Pancreas (tissue), 10 donors: ENCODE data around the gene LMO2. TPM values are rescaled to one million over a fixed set of nuclear protein-coding genes. Genes with fewer than 3 reads are reported as not detected.

Source experiments
- ATAC-seq, 4 donors: fragments of 200-7000 bp; cut with Tn5 transposase; one replicate each; pipeline versions ENCODE4 v1.8.0 to v1.9.1; 2020; ENCODE audit warnings: mild to moderate bottlenecking in 4 of 4, moderate library complexity in 4 of 4
- DNase-seq, 6 donors: peaks; one replicate each; pipeline ENCODE4 v3.0.0-alpha.2; 2020
- FAIRE-seq: peaks from 2 replicates; lab custom pipeline; 2012; peaks lifted over from hg19 to GRCh38; lab: Jason Lieb, UNC
- H3K27ac ChIP-seq, 4 donors: fragments of 200-600 bp; sonication (generic); 1 replicate in 3 of 4; 2 replicates in 1 of 4; pipeline versions ENCODE4 v1.5.0 to v1.8.0; 2020
- H3K27me3 ChIP-seq, 4 donors: fragments of 200-600 bp; one replicate each; pipeline ENCODE4 v1.8.0; 2021
- H3K36me3 ChIP-seq, 3 donors: fragments of 200-600 bp; sonication (generic) in 1 of 3; one replicate each; pipeline versions ENCODE4 v1.5.0 to v1.8.0; 2020 to 2021
- H3K4me1 ChIP-seq, 3 donors: fragments of 200-600 bp; one replicate each; pipeline ENCODE4 v1.8.0; 2021
- H3K4me3 ChIP-seq, 4 donors: fragments of 200-600 bp; sonication (generic) in 2 of 4; one replicate each; pipeline versions ENCODE4 v1.5.0 to v1.8.0; 2020 to 2021
- H3K9me3 ChIP-seq, 4 donors: fragments of 200-600 bp; one replicate each; pipeline ENCODE4 v1.8.0; 2021
- CTCF ChIP-seq, 4 donors: fragments of 200-600 bp; sonication (generic) in 3 of 4; IDR thresholded peaks; one replicate each; pipeline versions ENCODE4 v1.5.0 to v1.8.0; 2021; ENCODE audit warnings: antibody characterized with exemption in 4 of 4
- WGBS, 2 donors: extraction: QIAGEN DNeasy Blood & Tissue Kit; methylation state at CpG; one replicate each; pipeline ENCODE4 v1.1.7; 2013; 5-methylcytosine and 5-hydroxymethylcytosine counted together
- intact Hi-C, 3 donors: fragments of 100-400 bp; cut with DNase I; formaldehyde crosslinking; loops; one replicate each; pipeline versions ENCODE4 v1.11.1 to v1.14.2; 2022
- polyA plus RNA-seq, 2 donors: library from polyadenylated mRNA; stranded (reverse); fragments of 200-250 nt; gene quantifications; one replicate each; pipeline ENCODE4 v1.2.3, GENCODE V29; 2013
- total RNA-seq, 6 donors: library from RNA; stranded (reverse); fragmentation: NEBNext Ultra II Directional in 4 of 6; extraction: Animal tissue kit (Norgen Biotek cat#: 25700) in 4 of 6; gene quantifications; one replicate each; pipeline versions ENCODE4 v1.2.1 to v1.2.4, GENCODE V29; 2021 to 2023
- donor health status: healthy with polysubstance abuse.
- donor health status: DM: no; HTN: no; CAD: no; lungs with moderate emphysema.
- donor health status: DM: no; HTN: no; CAD: no.
- donor health status: control.
- donor health status: control.
- donor health status: Bipolar disorder and iron deficiency.
- donor health status: DM: yes; HTN: yes; CAD: no.
- donor health status: DM: no; HTN: no; CAD: no.
- donor health status: DM: no; HTN: no; CAD: no.
- donor health status: DM: yes; HTN: yes; CAD: no.

Gene LMO2
- total and polyA plus RNA-seq, 8 donors: 2.4 to 24.3 (median 7.8) TPM

GRCh38 chr11:33931067-33931466, 39.2 kb upstream of the LMO2 start:
- H3K4me1 ChIP-seq: peaks cover 0 to 4% (median 0%) of the 10 kb centered on the region in 3 donors
- H3K36me3 ChIP-seq: no peaks in the 10 kb centered on the region
- no peak for FAIRE-seq
- H3K9me3 ChIP-seq: no peaks in the 10 kb centered on the region
- no peak overlapping the region for H3K4me3 ChIP-seq
- TF ChIP-seq CTCF (IDR thresholded peaks at IDR 0.05): no peak
- peak overlapping the region in 2 of 4 donors; percentile 66 to 69 for H3K27ac ChIP-seq
- WGBS, 2 donors: 75 to 78% methylated on average over 1 of the region's 1 CpG
- DNase-seq: no peak
- peak in 1 of 4 donors; percentile 9 for ATAC-seq
- no peaks in the 10 kb centered on the region for H3K27me3 ChIP-seq
- intact Hi-C loops: no loop called here

DNA sequence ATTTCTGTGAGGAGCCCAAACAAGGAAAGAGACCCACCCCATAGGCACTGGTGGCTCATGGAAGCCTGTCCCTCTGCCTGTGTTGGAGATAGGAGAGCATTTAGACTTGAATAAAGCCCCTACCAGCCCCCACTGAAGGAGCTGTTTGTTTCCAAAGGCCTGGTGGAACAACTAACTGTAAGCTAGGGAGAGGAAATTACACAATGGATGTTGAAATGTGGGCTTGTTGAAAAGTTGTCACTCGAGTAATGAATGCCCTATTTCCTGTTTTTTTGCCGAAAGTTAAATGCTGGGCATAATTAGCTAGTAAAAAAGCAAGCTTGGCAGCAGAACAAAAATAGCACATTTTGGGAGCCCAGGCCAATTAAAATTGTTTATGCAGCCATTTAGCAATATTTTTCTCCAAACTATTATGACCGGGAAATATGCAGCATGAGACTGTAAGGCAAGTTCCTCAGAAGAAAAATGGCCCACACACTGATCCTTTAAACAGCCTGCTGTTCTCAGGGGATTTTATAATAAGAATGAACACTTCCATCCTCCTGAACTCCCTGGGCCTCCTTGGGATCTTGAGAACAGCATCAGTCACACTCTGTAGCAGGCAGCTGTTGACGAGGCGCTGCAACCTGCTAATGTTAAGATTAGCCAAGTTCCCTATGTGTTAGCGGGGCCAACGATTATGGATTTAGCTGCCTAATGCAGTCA, 38.6 kb upstream of the LMO2 start:
- DNase-seq (no peak), ATAC-seq (peak in 3 of 4 donors; percentile 51 to 84 (median 80)), FAIRE-seq (no peak)
- Histone ChIP-seq H3K36me3 (no peaks in the 10 kb centered on the region), H3K4me3 (no peak overlapping the region), H3K4me1 (peaks cover 0 to 4% (median 0%) of the 10 kb centered on the region in 3 donors), H3K27me3 (no peaks in the 10 kb centered on the region), H3K9me3 (no peaks in the 10 kb centered on the region), H3K27ac (peak overlapping the region in 2 of 4 donors; percentile 66 to 69)
- WGBS, 2 donors: 49 to 52% methylated on average over 7 of the region's 7 CpGs
- no peak for TF ChIP-seq CTCF (IDR thresholded peaks at IDR 0.05)
- intact Hi-C loops: no loop called here

GRCh38 chr11:33928564-33928963, 36.7 kb upstream of the LMO2 start:
- intact Hi-C loops: no loop called here
- Histone ChIP-seq H3K9me3 (no peaks in the 10 kb centered on the region), H3K4me3 (no peak overlapping the region), H3K27ac (no peak overlapping the region), H3K4me1 (peaks cover 0 to 4% (median 0%) of the 10 kb centered on the region in 3 donors), H3K36me3 (no peaks in the 10 kb centered on the region), H3K27me3 (no peaks in the 10 kb centered on the region)
- TF ChIP-seq CTCF (IDR thresholded peaks at IDR 0.05): no peak
- 82 to 92% methylated on average over 4 of the region's 4 CpGs for WGBS, 2 donors
- DNase-seq (no peak), ATAC-seq (no peak), FAIRE-seq (no peak)

- no peak overlapping the region for H3K27ac ChIP-seq
- 71 to 81% methylated on average over 16 of the region's 16 CpGs for WGBS, 2 donors
- no peaks in the 10 kb centered on the region for H3K9me3 ChIP-seq
- intact Hi-C loops: no loop called here
- DNase-seq (no peak), ATAC-seq (no peak), FAIRE-seq (no peak)
- H3K27me3 ChIP-seq: no peaks in the 10 kb centered on the region
- H3K4me1 ChIP-seq: peaks cover 0 to 4% (median 0%) of the 10 kb centered on the region in 3 donors
- H3K36me3 ChIP-seq: no peaks in the 10 kb centered on the region
- no peak overlapping the region for H3K4me3 ChIP-seq
- TF ChIP-seq CTCF (IDR thresholded peaks at IDR 0.05): no peak
Measured at GRCh38 chr11:33926671-33927552, 35.0 kb upstream of the LMO2 start.
